Psoas muscle (tissue), 8 donors: ENCODE data around the gene OSBPL9. TPM values are rescaled to one million over a fixed set of nuclear protein-coding genes. Genes with fewer than 3 reads are reported as not detected.

Source experiments
- ATAC-seq, 4 donors: fragments of 200-7000 bp; cut with Tn5 transposase; one replicate each; pipeline ENCODE4 v1.9.1; 2020; ENCODE audit warnings: moderate library complexity in 3 of 4, mild to moderate bottlenecking in 2 of 4
- DNase-seq, 2 donors: peaks; one replicate each; pipeline ENCODE4 v3.0.0-alpha.2; 2020
- H3K27ac ChIP-seq: fragments of 200-600 bp; one replicate; pipeline ENCODE4 v1.8.0; 2022
- H3K27me3 ChIP-seq, 3 donors: fragments of 200-600 bp in 1 of 3; one replicate each; pipeline versions ENCODE4 v1.6.1 to v1.8.0; 2013 to 2022; ENCODE audit warnings: low read length in 2 of 3, mild to moderate bottlenecking in 2 of 3, moderate library complexity in 1 of 3; ENCODE audit not compliant: insufficient read depth in 3 of 3
- H3K36me3 ChIP-seq, 2 donors: fragments of 200-600 bp in 1 of 2; one replicate each; pipeline versions ENCODE4 v1.6.1 to v1.8.0; 2013 to 2022; ENCODE audit warnings: low read depth in 1 of 2, mild to moderate bottlenecking in 1 of 2, moderate library complexity in 1 of 2; ENCODE audit not compliant: insufficient read depth in 1 of 2
- H3K4me1 ChIP-seq: fragments of 200-600 bp; one replicate; pipeline ENCODE4 v1.8.0; 2022
- H3K4me3 ChIP-seq: fragments of 200-600 bp; one replicate; pipeline ENCODE4 v1.8.0; 2022; ENCODE audit warnings: mild to moderate bottlenecking
- H3K9me3 ChIP-seq: fragments of 200-600 bp; one replicate; pipeline ENCODE4 v1.8.0; 2022
- WGBS, 3 donors: extraction: QIAGEN DNeasy Blood & Tissue Kit; methylation state at CpG; one replicate each; pipeline versions ENCODE4 v1.1.6 to v1.1.7; 2013; 5-methylcytosine and 5-hydroxymethylcytosine counted together
- intact Hi-C, 2 donors: fragments of 100-400 bp; cut with DNase I; formaldehyde crosslinking; loops; one replicate each; pipeline versions ENCODE4 v1.11.0 to v1.14.2; 2022
- polyA plus RNA-seq, 3 donors: library from polyadenylated mRNA; stranded (reverse); fragments of 200-250 nt; gene quantifications; one replicate each; pipeline ENCODE4 v1.2.3, GENCODE V29; 2013
- total RNA-seq, 4 donors: library from RNA; stranded (reverse); fragmentation: NEBNext Ultra II Directional in 2 of 4; extraction: Animal tissue kit (Norgen Biotek cat#: 25700) in 2 of 4; gene quantifications; one replicate each; pipeline versions ENCODE4 v1.2.1 to v1.2.4, GENCODE V29; 2021 to 2023
- TF ChIP-seq, protein P1 (sequence below): fragments of 200-600 bp; IDR thresholded peaks from one replicate; pipeline ENCODE4 v1.8.0; 2022; ENCODE audit warnings: antibody characterized with exemption
- donor health status: healthy with polysubstance abuse.
- donor health status: DM: no; HTN: no; CAD: no; lungs with moderate emphysema.
- donor health status: Bipolar disorder and iron deficiency.
- donor health status: healthy.
- donor health status: DM: yes; HTN: yes; CAD: no.
- donor health status: DM: no; HTN: no; CAD: no.
- donor health status: DM: no; HTN: no; CAD: no.
- donor health status: DM: yes; HTN: yes; CAD: no.

Gene OSBPL9
- total and polyA plus RNA-seq, 7 donors = 15.6 to 141 (median 60.6) TPM

DNA sequence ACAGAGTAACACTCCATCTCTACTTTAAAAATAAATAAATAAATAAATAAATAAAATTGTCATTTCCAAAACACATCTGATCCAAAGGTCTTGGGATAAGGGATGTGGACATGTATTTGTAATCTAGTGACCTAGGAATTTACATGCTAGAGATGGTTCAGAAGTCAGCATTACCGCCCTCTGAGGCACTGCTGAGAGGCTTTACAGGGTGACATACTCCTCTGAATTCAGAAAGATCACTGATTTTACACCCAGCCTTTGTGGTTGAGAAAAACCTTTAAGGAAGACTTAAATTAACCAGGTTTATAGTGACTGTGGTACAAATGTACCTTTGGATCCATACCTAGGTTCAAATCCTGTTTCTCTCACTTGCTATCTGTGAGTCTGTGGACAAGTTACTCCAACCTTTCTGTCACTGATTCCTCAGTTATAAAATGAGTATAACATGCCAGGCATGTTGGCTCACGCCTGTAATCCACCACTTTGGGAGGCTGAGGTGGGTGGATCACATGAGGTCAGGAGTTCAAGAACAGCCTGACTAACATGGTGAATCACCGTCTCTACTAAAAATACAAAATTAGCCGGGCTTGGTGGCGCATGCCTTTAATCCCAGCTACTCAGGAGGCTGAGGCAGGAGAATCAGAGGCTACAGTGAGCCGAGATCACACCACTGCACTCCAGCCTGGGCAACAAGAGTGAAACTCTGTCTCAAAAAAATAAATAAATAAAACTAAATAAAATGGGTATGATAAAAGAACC lies 20.1 kb downstream of the OSBPL9 start:
- H3K4me3 ChIP-seq = no peak overlapping the region
- ATAC-seq (peak; percentile 85 to 92 (median 86)), DNase-seq (peak; percentile 60 to 80)
- H3K36me3 ChIP-seq = no peaks in the 10 kb centered on the region
- intact Hi-C loops = no loop called here
- H3K27ac ChIP-seq = peak overlapping the region; percentile 91
- no peaks in the 10 kb centered on the region for H3K9me3 ChIP-seq
- H3K4me1 ChIP-seq = peaks cover 76% of the 10 kb centered on the region
- WGBS, 3 donors = 32 to 57% (median 37%) methylated on average over 6 of the region's 6 CpGs
- TF ChIP-seq, protein P1, sequence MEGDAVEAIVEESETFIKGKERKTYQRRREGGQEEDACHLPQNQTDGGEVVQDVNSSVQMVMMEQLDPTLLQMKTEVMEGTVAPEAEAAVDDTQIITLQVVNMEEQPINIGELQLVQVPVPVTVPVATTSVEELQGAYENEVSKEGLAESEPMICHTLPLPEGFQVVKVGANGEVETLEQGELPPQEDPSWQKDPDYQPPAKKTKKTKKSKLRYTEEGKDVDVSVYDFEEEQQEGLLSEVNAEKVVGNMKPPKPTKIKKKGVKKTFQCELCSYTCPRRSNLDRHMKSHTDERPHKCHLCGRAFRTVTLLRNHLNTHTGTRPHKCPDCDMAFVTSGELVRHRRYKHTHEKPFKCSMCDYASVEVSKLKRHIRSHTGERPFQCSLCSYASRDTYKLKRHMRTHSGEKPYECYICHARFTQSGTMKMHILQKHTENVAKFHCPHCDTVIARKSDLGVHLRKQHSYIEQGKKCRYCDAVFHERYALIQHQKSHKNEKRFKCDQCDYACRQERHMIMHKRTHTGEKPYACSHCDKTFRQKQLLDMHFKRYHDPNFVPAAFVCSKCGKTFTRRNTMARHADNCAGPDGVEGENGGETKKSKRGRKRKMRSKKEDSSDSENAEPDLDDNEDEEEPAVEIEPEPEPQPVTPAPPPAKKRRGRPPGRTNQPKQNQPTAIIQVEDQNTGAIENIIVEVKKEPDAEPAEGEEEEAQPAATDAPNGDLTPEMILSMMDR = no peak
- no peaks in the 10 kb centered on the region for H3K27me3 ChIP-seq

DNA sequence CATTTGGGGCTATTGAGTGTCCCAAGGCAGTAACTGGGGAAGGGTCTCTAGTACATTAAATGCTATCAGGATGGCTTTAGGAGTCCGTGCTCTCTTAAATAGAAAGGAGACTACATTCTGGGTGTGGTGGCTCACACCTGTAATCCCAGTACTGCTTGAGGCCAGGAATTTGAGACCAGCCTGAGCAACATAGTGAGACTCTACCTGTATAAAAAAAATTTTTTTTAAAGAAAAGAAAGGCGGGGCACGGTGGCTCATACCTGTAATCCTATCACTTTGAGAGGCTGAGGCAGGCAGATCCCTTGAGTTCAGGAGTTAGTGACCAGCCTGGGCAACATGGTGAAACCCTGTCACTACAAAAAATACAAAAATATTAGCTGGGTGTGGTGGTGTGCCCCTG lies 21.5 kb downstream of the OSBPL9 start:
- Histone ChIP-seq H3K36me3 (no peaks in the 10 kb centered on the region), H3K4me1 (peaks cover 89% of the 10 kb centered on the region)

DNA sequence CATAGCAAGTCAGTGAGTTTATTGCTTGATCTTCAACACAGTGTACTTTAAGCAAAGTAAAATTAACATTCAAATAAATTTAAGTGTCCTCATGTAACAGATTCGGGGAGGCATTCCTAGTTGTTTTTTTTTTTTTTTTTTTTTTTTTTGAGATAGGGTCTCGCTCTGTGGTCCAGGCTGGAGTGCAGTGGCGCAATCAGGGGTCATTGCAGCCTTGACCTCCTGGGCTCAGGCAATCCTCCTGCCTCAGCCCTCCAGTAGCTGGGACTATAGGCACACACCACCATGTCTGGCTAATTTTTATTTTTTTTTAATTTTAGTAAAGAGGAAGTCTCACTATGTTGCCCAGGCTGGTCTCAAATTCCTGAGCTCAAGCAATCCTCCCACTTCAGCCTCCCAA lies 22.8 kb downstream of the OSBPL9 start:
- H3K27ac ChIP-seq = peak overlapping the region; percentile 91
- peaks cover 82% of the 10 kb centered on the region for H3K4me1 ChIP-seq
- intact Hi-C loops = no loop called here

More for the DNA sequence above, 21.5 kb downstream of the OSBPL9 start:
- TF ChIP-seq, protein P1 = no peak
- 93 to 97% (median 95%) methylated on average over 3 of the region's 3 CpGs for WGBS, 3 donors
- peak overlapping the region; percentile 91 for H3K27ac ChIP-seq
- intact Hi-C loops = no loop called here
- H3K9me3 ChIP-seq = no peaks in the 10 kb centered on the region
- DNase-seq (no peak), ATAC-seq (no peak)
- no peak overlapping the region for H3K4me3 ChIP-seq
- H3K27me3 ChIP-seq = no peaks in the 10 kb centered on the region

DNA sequence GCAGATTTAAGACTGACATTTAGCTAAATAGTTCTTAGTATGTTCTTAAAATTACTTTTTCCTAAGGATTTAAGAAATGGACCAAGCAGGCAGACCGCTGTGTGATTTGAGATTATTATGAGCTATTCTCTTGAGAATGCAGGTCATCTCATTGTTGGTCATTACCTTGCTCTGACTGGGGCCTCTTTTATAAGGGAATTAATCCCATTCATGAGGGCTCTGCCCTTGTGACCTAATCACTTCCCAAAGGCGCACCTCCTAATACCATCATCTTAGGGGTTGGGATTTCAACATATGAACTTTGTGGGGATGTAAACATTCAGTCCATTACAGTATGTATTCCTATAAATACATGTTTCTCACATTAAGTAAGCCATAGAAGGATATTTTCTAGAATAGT lies 24.2 kb downstream of the OSBPL9 start:
- TF ChIP-seq, protein P1 = no peak

More for the DNA sequence above, 22.8 kb downstream of the OSBPL9 start:
- Histone ChIP-seq H3K36me3 (no peaks in the 10 kb centered on the region), H3K27me3 (no peaks in the 10 kb centered on the region), H3K9me3 (no peaks in the 10 kb centered on the region), H3K4me3 (no peak overlapping the region)
- 96 to 100% (median 98%) methylated on average over 3 of the region's 3 CpGs for WGBS, 3 donors
- DNase-seq (no peak), ATAC-seq (no peak)
- TF ChIP-seq, protein P1 = no peak

More for the DNA sequence above, 24.2 kb downstream of the OSBPL9 start:
- H3K27ac ChIP-seq = peak overlapping the region; percentile 91
- H3K27me3 ChIP-seq = no peaks in the 10 kb centered on the region
- no peak overlapping the region for H3K4me3 ChIP-seq
- no peaks in the 10 kb centered on the region for H3K9me3 ChIP-seq
- 88 to 92% (median 91%) methylated on average over 2 of the region's 2 CpGs for WGBS, 3 donors
- H3K4me1 ChIP-seq = peaks cover 78% of the 10 kb centered on the region
- H3K36me3 ChIP-seq = no peaks in the 10 kb centered on the region
- ATAC-seq = no peak
- intact Hi-C loops = no loop called here
- DNase-seq = no peak
